ENCODE results near the gene MRPL40. TPM values are rescaled to one million over a fixed set of nuclear protein-coding genes. Genes with fewer than 3 reads are reported as not detected.

MRPL40 gene
- total RNA-seq, 1 donor from 2014 or later: 24.0 TPM

DNA sequence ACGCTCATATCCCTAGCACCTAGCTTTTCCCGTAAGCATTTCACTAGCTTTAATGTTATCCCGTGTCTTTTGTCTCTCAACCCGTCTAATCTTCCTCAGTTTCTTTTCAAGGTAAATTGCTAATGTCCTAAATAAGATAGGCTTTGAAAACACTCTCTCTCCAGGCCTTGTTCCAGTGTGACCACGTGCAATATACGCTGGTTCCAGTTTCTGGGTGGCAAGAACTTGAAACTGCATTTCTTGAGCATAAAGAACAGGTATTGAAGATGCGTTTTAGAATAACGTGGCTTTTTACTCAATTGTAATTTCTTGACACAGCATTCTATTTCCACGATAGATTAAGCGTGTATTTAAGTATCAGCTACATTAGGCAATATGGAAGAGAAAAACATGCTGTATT is 48.4 kb downstream of the MRPL40 start:
- POLR2A ChIA-PET: no interaction called here

DNA sequence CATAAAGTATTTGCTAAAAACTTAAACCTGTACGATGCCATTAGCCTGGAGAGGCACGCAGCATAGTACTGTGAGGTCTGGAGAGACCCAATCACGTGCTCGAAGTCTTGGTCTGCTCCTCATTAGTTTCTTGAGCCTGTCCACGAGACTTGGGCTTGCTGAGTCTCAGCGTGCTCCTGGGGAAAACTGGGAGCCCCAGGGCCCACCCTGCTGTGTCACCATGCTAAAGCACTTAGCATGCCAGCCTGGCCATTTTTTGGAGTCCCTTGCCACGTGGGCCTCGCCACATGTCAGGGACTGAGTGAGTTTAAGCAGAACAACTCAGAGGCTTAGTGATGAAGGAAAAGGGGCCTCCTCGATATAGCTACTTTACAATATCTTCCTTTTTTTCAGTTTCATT is 50.0 kb downstream of the MRPL40 start:
- no peak for ATAC-seq (ENCODE audit: low read depth)
- ChIA-PET CTCF (no interaction called here), POLR2A (no interaction called here)
- H3K4me3 Mint-ChIP-seq: no peak overlapping the region
- intact Hi-C loops (cut with micrococcal nuclease): no loop called here
- H3K4me1 Mint-ChIP-seq: peaks cover 19% of the 10 kb centered on the region
- TF ChIP-seq, protein P1, sequence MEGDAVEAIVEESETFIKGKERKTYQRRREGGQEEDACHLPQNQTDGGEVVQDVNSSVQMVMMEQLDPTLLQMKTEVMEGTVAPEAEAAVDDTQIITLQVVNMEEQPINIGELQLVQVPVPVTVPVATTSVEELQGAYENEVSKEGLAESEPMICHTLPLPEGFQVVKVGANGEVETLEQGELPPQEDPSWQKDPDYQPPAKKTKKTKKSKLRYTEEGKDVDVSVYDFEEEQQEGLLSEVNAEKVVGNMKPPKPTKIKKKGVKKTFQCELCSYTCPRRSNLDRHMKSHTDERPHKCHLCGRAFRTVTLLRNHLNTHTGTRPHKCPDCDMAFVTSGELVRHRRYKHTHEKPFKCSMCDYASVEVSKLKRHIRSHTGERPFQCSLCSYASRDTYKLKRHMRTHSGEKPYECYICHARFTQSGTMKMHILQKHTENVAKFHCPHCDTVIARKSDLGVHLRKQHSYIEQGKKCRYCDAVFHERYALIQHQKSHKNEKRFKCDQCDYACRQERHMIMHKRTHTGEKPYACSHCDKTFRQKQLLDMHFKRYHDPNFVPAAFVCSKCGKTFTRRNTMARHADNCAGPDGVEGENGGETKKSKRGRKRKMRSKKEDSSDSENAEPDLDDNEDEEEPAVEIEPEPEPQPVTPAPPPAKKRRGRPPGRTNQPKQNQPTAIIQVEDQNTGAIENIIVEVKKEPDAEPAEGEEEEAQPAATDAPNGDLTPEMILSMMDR (IDR thresholded peaks at IDR 0.05): no peak
- H3K9me3 Mint-ChIP-seq: no peaks in the 10 kb centered on the region
- H3K36me3 Mint-ChIP-seq (ENCODE audit: low read depth): peaks cover 4% of the 10 kb centered on the region
- DNase-seq: no peak
- H3K27me3 Mint-ChIP-seq: no peaks in the 10 kb centered on the region
- H3K27ac Mint-ChIP-seq: no peak overlapping the region

More for the DNA sequence above, 48.4 kb downstream of the MRPL40 start:
- CTCF ChIA-PET: no interaction called here
- Mint-ChIP-seq H3K9me3 (no peaks in the 10 kb centered on the region), H3K27ac (no peak overlapping the region), H3K36me3 (ENCODE audit: low read depth) (peaks cover 7% of the 10 kb centered on the region), H3K4me3 (peak overlapping the region; percentile 6), H3K27me3 (no peaks in the 10 kb centered on the region), H3K4me1 (peaks cover 25% of the 10 kb centered on the region)
- no peak for ATAC-seq (ENCODE audit: low read depth)
- TF ChIP-seq, protein P1 (IDR thresholded peaks at IDR 0.05): no peak
- DNase-seq: no peak
- intact Hi-C loops (cut with micrococcal nuclease): loop anchor here (1.0 kb wide), 1 partner anchor 150 kb away; no protein-coding TSS in a partner anchor

DNA sequence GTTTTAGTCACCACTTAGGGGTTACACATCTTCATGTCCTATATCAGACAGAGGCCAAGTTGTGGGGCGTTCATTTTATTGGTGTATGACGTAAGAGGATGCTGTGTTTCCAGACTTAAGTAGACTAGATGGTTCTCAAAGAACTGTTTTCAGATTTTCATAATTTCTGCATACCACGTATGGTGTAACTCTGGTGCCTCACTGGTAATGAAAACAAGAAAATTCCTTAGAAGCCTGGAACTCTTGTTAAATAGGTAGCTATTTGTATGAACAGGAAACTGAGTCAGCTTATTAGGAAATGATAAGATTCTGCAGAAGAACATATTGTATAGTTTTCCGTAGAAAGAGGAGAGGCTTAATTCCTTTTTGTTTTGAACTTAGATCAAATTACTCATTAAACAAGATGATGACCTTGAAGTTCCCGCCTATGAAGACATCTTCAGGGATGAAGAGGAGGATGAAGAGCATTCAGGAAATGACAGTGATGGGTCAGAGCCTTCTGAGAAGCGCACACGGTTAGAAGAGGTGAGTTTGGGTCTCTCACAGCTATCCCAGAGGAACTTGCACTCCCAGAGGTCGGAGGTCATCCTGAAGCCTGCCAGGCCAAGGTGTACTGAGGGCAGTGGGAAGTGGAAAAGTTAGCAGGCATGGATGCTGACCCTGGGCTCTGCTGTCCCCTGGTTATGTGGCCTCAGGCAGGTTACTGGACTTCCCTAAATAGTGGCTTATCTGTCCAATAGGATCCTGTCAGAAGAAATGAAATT is 51.3 kb downstream of the MRPL40 start:
- intact Hi-C loops (cut with micrococcal nuclease): no loop called here
- ChIA-PET CTCF (no interaction called here), POLR2A (no interaction called here)
- TF ChIP-seq, protein P1 (IDR thresholded peaks at IDR 0.05): no peak
- Mint-ChIP-seq H3K4me1 (peaks cover 8% of the 10 kb centered on the region), H3K27ac (no peak overlapping the region), H3K9me3 (no peaks in the 10 kb centered on the region), H3K4me3 (no peak overlapping the region), H3K36me3 (ENCODE audit: low read depth) (peaks cover 2% of the 10 kb centered on the region), H3K27me3 (no peaks in the 10 kb centered on the region)
- ATAC-seq (ENCODE audit: low read depth) (no peak), DNase-seq (no peak)

Other genes with a start within 250 kb of the MRPL40 start
- 2.7 and 5.0 TPM in 2 replicates for gene CLTCL1, start 140.8 kb upstream of the MRPL40 start, total RNA-seq
- 29.7 and 32.7 TPM in 2 replicates for gene HIRA, start 812 bp upstream of the MRPL40 start, total RNA-seq
- 35.7 and 43.0 TPM in 2 replicates for gene C22orf39, start 15.2 kb downstream of the MRPL40 start, total RNA-seq
- 54.4 and 65.3 TPM in 2 replicates for gene UFD1, start 46.6 kb downstream of the MRPL40 start, total RNA-seq
- gene CDC45, start 47.4 kb downstream of the MRPL40 start, total RNA-seq: 3.9 and 4.1 TPM in 2 replicates
- not detected in 2 replicates for gene CLDN5, start 91.9 kb downstream of the MRPL40 start, total RNA-seq

All from activated B cell treated with CpG ODN at 0.5 μM for 24 hours (primary cell).